Measurements from ENCODE around the gene BRAF.
"Not testable (repeated sequence)": the region's sequence is repeated elsewhere in the genome, so short reads cannot be mapped to it uniquely, and the experiment has no call there.

The BRAF gene

DNA sequence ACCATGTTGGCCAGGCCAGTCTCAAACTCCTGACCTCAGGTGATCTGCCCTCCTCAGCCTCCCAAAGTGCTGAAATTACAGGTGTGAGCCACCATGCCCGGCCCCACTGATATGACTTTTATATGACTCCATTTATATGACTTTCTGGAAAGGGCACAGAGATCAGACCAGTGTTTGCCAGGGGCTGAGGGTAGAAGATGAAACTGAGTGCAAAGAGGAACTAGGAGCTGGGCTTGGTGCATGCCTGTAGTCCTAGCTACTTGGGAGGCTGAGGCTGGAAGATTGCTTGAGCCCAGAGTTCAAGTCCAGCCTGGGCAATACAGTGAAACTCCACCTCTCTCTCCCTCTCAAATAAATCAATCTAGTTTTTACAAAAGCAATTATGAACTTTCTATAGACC lies 7.5 kb downstream of the BRAF start:
- DNase-seq: no peak

DNA sequence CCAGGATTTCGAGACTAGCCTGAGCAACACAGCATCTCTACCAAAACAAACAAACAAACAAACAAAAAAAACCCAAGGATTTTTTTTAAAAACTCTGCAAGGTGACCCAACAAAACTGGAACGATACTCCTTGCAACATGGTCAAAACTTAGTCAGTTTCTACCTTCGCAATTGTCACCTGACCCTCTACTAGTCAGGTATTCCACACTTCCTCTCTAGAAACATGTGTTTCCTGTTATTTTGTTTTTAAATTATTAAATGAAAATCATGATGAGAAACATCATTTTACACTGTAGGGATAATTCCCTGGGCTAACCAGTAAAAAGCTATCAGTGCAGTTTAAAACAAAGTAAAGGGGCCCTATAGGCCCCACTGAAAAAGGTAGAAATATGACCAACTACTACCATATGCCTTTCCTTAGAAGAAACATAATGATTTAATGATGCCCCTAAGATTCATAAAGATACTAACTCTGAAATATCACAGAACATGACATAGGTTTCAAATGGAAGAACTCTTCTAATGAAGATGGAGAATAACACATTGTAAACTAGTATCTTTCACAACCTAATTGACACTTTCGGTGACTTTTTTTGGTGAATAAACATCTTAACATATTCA lies 8.7 kb downstream of the BRAF start:
- no peak for DNase-seq

DNA sequence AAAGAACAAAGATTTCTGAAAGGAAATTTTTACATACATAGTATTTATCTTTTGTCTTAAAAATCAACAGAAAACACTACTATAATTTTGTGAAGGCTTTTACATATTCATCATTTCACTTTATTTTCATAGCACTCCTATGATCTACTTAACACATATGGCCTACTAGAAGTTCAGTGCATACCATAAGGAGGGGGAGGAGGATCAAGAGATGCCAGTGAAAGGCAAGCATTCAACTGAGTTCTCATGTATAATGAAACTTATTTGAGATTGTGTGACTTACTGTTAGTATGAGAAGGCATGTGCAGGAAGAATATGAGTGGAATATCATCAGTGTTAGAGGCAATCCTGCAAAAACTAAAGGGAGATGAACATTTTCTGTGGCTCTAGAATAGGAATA lies 10.6 kb downstream of the BRAF start:
- no peak for DNase-seq

DNA sequence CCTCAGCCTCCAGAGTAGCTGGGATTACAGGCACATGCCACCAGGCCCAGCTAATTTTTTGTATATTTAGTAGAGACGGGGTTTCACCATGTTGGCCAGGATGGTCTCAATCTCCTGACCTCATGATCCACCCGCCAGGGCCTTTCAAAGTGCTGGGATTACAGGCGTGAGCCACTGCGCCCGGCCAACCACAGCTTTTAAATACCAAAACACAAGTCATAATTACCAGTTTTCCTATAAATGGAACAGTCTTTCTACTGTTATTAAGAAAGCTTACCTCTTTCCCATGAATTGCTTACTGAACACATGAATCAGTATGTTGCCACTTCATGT lies 11.2 kb downstream of the BRAF start:
- not testable (repeated sequence) for DNase-seq

DNA sequence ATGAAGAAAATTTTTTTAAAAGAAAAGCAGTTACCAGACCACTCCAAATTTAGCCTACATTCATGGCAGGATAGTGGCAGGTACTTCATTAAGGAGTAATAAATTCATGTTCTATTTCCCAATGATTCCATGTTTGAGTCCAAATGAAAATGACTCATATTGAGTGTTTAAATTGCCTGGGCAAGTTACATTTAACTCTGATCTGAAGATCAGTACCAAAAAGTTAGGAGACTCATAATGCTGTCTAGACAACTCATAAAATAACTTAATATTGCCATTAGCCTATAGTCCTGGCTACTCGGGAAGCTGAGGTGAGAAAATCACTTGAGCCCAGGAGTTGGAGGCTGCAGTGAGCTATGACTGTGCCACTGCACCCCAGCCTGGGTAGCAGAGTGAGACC lies 13.0 kb downstream of the BRAF start:
- no peak for DNase-seq

DNA sequence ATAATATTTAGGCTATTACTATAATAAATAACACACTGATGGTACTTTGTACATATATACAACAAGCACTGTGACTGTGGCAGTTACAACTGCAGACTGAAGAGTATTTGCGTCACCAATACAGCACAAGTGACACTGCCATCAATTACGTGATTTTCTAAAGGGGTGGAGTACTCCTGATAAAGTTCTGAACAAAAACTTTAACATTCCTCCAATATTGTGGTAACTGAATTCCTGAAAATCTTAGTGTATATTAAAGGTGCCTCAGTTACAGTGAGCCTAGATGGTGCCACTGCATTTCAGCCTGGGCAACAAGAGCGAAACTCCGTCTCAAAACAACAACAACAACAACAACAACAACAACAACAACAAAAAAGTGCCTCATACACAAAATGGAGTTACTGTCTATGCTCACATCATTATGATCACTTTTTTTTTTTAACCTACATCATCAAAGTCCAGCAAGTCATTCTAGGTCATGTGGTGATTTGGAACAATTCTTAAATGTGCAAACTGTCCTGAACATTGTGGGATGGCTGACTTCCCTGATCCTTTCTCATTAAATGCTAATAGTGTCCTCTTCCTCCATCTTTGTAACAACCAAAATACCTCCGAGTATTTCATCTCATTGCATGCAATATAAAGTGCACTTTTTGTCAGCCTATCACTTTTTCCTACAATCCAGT lies 15.1 kb downstream of the BRAF start:
- DNase-seq: no peak

DNA sequence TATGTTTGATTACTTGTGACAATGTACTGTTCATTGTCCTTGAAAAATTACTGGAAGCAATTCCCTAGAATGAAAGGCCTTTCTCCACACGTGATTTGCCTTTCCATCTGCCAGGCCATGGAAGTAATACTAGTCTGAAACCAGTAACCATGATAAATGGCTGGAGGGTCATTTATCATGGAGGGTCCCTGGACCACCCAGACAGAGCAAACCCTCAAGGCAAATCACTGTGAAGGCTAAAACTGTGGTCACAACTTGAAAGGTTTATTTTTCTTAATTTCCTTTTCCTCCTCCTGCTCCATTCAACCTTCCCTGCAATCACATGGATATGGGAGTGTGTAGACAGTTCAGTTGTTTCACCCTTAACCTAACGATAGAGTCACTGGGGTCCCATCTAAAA lies 16.4 kb downstream of the BRAF start:
- DNase-seq: no peak

DNA sequence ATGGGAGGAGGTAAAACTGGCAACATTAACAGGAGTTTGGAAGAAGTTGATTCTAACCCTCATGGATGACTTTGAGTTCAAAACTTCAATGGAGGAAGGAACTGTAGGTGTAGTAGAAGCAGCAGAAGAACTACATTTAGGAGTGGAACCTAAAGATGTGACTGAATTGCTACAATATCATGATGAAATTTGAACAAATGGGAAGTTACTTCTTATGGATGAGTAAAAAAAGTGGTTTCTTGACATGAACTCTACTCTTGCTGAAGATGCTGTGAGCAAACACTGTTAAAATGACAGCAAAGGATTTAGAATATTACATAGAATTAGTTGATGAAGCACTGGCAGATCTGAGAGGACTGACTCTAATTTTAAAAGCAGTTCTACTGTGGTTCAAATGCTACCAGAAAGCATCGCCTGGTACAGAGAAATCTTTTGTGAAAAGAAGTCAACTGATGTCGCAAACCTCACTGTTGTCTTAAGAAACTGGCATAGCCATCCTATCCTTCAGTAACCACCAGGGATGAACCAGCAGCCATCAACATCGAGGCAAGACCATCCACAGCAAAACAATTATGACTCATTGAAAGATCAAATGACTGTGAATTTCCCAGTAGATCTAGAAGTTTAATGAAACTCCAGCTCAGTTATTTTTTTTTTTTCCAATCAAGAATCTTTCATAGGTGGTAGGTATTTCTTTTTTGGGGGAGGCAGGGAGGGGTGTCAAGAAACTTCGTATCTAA lies 20.8 kb downstream of the BRAF start:
- no peak for DNase-seq

DNA sequence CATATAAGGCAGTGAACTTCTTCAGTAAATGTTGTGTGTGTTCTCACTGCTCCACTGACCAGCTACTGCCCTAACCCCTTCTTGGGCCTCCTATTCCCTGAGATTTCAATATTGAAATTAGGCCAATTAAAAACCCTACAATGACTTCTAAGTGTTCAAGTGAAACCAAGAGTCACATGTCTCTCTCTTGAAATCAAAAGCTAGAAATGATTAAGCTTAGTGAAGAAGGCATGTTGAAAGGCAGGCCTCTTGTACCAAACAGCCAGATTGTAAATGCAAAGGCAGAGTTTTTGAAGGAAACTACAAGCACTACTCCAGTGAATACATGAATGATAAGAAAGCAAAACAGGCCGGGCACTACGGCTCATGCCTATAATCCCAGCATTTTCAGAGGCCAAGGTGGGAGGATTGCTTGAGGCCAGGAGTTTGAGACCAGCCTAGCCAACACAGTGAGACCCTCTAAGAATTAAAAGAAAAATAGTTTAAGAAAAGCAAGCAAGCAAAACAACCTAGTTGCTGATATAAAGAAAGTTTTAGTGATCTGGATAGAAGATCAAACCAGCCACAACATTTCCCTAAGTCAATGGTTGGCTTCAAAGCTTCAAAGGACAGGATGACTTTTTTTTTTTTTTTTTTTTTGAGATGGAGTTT lies 22.3 kb downstream of the BRAF start:
- no peak for DNase-seq

DNA sequence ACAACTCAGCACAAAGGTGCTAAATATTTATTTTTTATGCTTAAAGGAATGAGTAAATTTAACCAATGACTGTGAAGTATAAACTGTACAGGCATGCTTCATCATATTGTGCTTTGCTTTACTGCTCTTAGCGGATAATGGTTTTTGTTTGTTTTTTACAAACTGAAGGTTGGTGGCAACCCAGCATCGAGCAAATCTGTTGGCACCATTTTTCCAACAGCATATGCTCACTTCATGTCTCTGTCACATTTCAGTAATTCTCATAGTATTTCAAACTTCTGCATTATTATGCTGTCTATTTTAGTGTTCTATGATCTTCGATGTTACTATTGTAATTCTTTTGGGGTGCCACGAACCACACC lies 22.8 kb downstream of the BRAF start:
- DNase-seq: no peak

DNA sequence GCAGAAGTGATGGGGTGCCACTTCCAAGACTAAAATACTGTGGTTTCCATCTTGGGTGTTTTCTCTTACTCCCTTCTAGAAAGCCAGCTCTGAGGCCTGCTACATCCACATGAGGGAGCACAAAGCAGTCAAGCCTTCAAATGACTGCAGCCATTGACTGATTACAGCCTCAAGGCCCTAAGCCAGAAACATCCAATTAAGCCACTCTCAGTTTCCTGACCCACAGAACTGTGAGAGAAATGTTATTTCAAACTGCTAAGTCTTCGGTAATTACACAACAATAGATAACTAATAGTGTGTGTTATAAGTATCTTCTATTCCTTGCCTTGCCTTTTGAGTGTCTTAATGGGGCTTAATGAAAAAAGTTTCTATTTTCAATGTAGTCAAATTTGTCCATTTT lies 24.8 kb downstream of the BRAF start:
- peak; percentile 26 for DNase-seq

DNA sequence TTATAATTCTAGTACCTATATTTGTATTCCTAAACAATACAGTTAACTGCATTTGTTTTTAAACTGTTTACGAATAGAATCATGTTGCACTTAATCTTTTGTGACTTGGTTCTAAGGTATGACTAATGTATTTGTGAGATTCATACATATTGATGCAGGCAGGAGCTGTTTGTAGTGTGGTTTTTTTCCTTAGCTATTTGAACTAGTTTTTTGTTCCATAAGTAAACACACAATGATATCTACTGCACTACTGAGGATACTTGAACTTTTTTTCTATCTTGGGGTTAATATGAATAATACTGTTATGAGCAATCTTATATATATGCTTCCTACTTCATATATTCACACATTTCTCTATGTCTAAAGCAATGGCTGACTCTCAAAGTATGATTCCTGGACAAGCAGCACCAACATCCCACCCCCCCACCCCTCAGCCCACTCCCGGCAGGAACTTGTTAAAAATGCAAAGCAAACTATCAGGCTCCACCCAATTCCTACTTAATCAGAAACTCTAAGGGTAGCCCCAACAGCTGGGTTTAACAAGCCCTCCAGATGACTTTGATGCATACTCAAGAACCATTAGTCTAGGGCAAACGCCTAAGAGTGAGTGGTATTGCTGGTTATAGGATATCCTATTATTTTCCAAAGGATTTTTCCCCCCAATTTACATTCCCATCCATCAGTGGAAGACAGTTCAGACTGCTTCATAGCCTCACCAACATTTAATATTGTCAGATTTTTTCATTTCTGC lies 25.8 kb downstream of the BRAF start:
- DNase-seq: no peak

DNA sequence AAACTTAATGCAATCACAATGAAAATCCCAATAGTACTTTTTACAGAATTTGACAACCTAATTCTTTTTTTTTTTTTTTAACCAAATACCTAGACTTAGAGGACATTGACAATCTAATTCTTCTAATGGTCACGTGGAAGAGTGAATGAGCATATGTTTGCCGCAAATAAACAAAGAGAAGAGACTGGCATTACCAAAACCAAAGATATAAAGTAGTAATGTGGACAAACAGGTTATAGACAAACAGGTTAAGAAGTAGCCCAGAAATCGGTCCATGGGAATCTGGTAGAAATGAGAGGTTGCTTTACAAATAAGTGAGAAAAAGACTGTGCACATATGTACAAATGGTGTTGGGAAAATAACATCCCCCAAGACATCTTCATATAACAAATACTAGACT lies 27.7 kb downstream of the BRAF start:
- DNase-seq: no peak

DNA sequence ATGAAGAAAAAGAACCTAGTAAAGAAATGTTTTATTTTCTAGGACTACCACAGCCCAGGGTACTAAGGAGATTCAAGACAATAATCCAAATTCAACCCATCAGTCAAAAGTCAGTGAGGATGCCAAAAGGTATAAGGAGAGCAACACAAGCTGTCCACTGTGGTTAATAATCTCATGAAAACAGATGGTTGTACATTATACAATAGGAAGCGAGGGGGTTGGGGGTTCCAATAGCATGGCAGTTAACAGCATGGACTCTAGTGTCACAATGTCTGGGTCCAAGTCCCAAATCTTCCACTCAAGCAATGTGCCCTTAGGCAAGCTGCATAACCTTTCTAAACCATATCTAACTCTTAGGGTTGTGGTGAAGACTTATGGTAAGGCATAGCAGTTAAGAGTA lies 35.1 kb downstream of the BRAF start:
- peak; percentile 92 for DNase-seq

DNA sequence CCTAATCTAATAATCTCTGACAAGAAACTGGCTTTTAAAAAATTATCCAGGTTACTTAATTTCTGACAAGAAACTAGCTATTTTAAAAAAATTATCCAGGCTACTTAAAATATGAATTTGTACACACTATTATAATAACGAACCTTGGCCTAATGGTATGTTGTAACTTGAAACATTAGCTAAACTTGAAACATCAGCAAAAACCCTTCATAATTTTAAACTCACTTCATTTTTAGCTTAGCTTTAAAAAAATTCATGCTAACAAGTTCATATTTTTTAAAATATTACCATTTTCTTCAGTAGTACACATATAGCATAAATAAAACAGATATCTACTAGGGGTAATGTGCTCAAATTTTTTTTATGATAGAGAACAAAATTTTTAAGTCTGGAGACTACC lies 35.6 kb downstream of the BRAF start:
- no peak for DNase-seq

DNA sequence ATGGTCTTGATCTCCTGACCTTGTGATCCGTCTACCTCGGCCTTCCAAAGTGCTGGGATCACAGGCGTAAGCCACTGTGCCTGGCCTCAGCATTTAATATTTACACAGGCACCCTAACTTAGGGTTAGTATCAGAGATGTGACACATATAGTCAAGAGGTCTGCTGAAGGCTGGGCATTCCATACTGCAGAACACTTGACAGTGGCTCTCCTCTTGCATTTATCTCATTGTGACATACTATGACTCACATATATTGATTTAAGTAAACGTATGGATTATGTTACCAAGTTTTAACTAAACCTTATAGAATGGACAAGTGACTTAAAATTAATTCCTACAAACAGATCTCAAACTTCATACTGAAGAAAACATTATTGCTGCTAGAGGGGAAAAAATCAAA lies 36.6 kb downstream of the BRAF start:
- DNase-seq: no peak

DNA sequence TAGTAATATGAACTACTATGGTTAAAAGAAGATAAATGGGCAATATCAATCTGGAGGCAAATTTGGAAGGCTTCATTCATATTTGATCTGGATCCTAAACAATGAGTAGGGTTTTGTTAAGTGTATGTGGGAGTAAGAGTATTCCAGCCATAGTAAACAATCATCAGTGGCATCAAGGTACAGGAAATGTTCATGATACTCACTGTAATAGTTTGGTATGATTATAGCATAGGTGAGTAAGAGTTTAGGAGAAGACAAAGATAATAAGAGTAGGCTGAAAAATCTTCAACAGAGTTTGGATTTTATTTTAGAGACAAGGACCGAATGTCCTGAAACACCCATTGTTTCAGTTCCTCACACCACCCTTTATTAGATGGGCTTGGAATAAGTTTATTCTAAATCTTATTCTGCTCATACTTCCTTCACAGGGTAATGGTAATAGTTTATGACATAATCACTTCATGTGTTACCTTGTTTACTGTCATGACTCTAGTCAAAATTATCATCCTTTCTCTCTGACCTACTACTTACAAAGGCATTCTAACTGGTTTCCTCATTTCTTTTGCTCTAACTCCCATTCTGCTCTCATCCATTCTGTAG lies 38.9 kb downstream of the BRAF start:
- DNase-seq: no peak

DNA sequence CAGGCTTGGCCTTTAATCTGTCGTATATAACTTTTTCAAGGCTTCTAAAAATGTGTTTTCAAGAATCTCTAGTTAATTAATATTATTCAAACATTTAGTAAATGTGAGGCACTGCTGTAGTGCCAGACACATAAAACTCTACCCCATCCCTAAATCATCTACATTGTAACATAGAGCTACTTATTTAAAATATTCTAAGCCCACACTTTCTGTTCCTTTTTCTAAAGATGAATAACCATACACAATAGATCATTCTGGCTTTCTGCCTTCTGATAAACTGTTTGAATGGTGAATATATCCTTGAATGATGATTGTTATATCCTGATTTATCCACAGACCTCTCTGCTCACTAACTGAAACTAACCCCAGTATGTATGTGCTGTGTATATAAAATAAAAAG lies 41.4 kb downstream of the BRAF start:
- DNase-seq: no peak

DNA sequence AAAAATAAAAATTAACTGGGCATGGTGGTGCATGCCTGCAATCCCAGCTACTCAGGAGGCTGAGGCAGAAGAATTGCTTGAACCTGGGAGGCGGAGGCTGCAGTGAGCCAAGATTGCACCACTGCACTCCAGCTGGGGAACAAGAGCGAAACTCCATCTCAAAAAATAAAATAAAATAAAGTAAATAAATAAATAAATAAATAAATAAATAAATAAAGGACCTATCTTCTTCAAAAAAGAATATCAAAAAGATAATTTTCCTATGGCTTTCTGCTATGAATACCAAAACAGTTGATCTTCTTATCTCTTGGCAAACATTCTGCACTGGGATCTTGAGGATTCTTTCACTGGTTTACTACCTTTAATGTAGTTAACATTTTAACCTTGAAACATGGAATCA lies 41.9 kb downstream of the BRAF start:
- DNase-seq: not testable (repeated sequence)

DNA sequence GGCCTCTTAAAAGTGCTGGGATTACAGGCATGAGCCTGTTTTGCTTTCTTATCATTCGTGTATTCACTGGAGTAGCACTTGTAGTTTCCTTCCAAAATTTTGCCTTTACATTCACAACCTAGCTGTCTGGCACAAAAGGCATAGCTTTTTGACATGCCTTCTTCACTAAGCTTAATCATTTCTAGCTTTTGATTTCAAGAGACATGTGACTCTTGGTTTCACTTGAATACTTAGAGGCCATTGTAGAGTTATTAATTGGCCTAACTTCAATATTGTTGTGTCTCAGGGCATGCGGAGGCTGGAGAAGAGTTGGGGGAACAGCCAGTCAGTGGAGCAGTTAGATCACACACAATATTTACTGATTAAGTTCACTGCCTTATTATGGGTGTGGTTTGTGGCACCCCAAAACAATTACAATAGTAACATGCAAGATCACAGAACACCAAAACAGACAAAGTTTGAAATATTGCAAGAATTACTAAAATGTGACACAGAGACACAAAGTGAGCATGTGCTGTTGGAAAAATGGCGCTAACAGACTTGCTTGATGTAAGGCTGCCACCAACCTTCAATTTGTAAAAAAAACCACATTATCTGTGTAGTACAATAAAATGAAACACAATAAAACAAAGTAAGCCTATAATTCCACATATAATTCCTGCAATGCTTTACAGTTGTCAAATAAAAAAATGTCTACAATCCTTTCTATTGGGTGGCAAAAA lies 43.1 kb downstream of the BRAF start:
- no peak for DNase-seq

DNA sequence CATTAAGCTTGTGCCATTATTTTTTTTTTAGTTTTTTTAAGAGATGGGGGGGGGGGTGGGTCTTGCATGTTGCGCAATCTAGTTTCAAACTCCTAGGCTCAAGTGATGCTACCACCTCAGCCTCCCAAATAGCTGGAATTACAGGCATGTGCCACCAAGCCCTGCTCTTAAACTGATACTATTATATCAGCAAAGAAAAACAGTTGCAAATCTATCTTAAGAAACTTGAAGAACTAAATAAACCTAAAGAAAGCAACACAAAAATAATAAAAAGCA lies 47.5 kb downstream of the BRAF start:
- DNase-seq: no peak

DNA sequence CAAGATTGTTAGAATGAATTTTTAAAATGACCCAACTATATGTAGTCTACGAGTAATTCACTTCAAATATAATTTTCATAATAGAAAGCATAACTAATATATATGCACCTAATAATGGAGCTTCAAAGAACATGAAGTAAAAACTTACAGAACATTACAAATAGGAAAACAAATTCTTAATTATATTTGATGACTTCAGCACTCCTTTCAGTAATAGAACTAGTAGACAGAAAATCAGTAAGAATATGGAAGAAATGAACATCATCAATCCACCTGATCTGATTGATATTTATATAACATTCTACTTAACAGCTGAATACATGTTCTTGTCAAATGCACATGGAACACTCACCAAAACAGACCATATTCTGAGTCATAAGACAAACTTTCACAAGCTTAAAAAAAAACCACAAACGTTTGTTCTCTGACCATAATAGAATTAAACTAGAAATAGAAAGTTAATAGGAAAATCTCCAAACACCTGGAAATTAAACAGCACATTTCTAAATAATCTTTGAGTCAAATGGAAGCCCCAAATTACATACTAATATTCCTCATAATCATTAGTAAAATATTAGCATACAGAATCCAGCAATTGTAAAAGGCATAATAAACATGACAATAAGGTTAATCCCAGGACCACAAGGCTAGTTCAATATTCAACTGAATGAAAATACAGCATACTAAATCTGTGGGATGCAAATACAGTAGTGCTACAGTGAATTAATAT lies 48.0 kb downstream of the BRAF start:
- DNase-seq: no peak

All from DMS 273 treated with DMSO at 0.1 percent for 48 hours (cell line).